SK-N-SH treated with all-trans-retinoic acid at 6 μM for 48 hours (cell line): ENCODE results near the gene S100PBP.

Source experiments
- ATAC-seq: fragments of 200-7000 bp; cut with Tn5 transposase; 3 replicates; pipeline ENCODE4 v1.9.1; 2020; ENCODE audit warnings: mild to moderate bottlenecking, moderate library complexity
- ARNTL ChIP-seq: fragments of 450-650 bp; formaldehyde crosslinking; IDR thresholded peaks from 2 replicates; pipeline ENCODE4 v1.5.0; 2020; ENCODE audit warnings: low read depth, mild to moderate bottlenecking, moderate library complexity, borderline replicate concordance
- BACH2 ChIP-seq: fragments of 250-450 bp; sonication (Bioruptor Pico); IDR thresholded peaks from 2 replicates; pipeline ENCODE4 v1.9.0; 2021; ENCODE audit warnings: mild to moderate bottlenecking, borderline replicate concordance
- CSDC2 ChIP-seq: fragments of 250-450 bp; sonication (Bioruptor Pico); IDR thresholded peaks from 2 replicates; pipeline ENCODE4 v1.5.0; 2020; ENCODE audit warnings: mild to moderate bottlenecking, moderate library complexity
- ESRRG ChIP-seq: fragments of 250-450 bp; sonication (Bioruptor Pico); IDR thresholded peaks from 2 replicates; pipeline ENCODE4 v1.6.1; 2021; ENCODE audit warnings: mild to moderate bottlenecking
- GLIS3 ChIP-seq: fragments of 250-450 bp; sonication (Bioruptor Pico); IDR thresholded peaks from 2 replicates; pipeline ENCODE4 v1.5.0; 2020; ENCODE audit warnings: mild to moderate bottlenecking, moderate library complexity
- OSR1 ChIP-seq: fragments of 250-450 bp; sonication (Bioruptor Pico); IDR thresholded peaks from 2 replicates; pipeline ENCODE4 v1.8.0; 2022; ENCODE audit warnings: moderate library complexity, mild to moderate bottlenecking, inconsistent platforms
- PPARA ChIP-seq: fragments of 250-450 bp; sonication (Bioruptor Pico); IDR thresholded peaks from 2 replicates; pipeline ENCODE4 v1.5.0; 2020; ENCODE audit warnings: mild to moderate bottlenecking, borderline replicate concordance
- RARB ChIP-seq: fragments of 250-450 bp; sonication (Bioruptor Pico); IDR thresholded peaks from 2 replicates; pipeline ENCODE4 v1.8.0; 2021; ENCODE audit warnings: mild to moderate bottlenecking, moderate library complexity
- SNAI2 ChIP-seq: fragments of 250-450 bp; sonication (Bioruptor Pico); IDR thresholded peaks from 2 replicates; pipeline ENCODE4 v1.5.0; 2020; ENCODE audit warnings: mild to moderate bottlenecking, moderate library complexity
- TCF4 ChIP-seq: fragments of 250-450 bp; sonication (Bioruptor Pico); IDR thresholded peaks from 2 replicates; pipeline ENCODE4 v1.8.0; 2021; ENCODE audit warnings: mild to moderate bottlenecking, moderate library complexity, borderline replicate concordance
- TOX ChIP-seq: fragments of 250-450 bp; sonication (Bioruptor Pico); IDR thresholded peaks from 2 replicates; pipeline ENCODE4 v1.8.0; 2021; ENCODE audit warnings: mild to moderate bottlenecking, moderate library complexity, borderline replicate concordance
- ZC3H10 ChIP-seq: fragments of 250-450 bp; sonication (Bioruptor Pico); IDR thresholded peaks from 2 replicates; pipeline ENCODE4 v1.5.1; 2021; ENCODE audit warnings: mild to moderate bottlenecking, moderate library complexity
- ZFP3 ChIP-seq: fragments of 250-450 bp; sonication (Bioruptor Pico); IDR thresholded peaks from 2 replicates; pipeline ENCODE4 v1.5.0; 2020; ENCODE audit warnings: mild to moderate bottlenecking, moderate library complexity
- ZNF565 ChIP-seq: fragments of 450-650 bp; formaldehyde crosslinking; conservative IDR thresholded peaks from 2 replicates; pipeline ENCODE4 v1.5.0; 2020; ENCODE audit warnings: low read depth, mild to moderate bottlenecking, moderate library complexity
- ZNF70 ChIP-seq: fragments of 450-650 bp; formaldehyde crosslinking; IDR thresholded peaks from 2 replicates; pipeline ENCODE4 v1.5.0; 2020; ENCODE audit warnings: mild to moderate bottlenecking, moderate library complexity
- ZNF8 ChIP-seq: fragments of 450-650 bp; formaldehyde crosslinking; IDR thresholded peaks from 2 replicates; pipeline ENCODE4 v1.5.0; 2020; ENCODE audit warnings: mild to moderate bottlenecking, moderate library complexity
- TF ChIP-seq, protein P1 (sequence below): fragments of 250-450 bp; sonication (Bioruptor Pico); IDR thresholded peaks from 2 replicates; pipeline ENCODE4 v1.8.0; 2020; ENCODE audit warnings: mild to moderate bottlenecking, moderate library complexity, borderline replicate concordance
- TF ChIP-seq, protein P2 (sequence below): fragments of 250-450 bp; sonication (Bioruptor Pico); IDR thresholded peaks from 2 replicates; pipeline ENCODE4 v1.5.1; 2021; ENCODE audit warnings: mild to moderate bottlenecking, moderate library complexity
- TF ChIP-seq, protein P3 (sequence below): fragments of 250-450 bp; sonication (Bioruptor Pico); IDR thresholded peaks from 2 replicates; pipeline ENCODE4 v1.5.0; 2020; ENCODE audit warnings: mild to moderate bottlenecking, moderate library complexity

The S100PBP gene

DNA sequence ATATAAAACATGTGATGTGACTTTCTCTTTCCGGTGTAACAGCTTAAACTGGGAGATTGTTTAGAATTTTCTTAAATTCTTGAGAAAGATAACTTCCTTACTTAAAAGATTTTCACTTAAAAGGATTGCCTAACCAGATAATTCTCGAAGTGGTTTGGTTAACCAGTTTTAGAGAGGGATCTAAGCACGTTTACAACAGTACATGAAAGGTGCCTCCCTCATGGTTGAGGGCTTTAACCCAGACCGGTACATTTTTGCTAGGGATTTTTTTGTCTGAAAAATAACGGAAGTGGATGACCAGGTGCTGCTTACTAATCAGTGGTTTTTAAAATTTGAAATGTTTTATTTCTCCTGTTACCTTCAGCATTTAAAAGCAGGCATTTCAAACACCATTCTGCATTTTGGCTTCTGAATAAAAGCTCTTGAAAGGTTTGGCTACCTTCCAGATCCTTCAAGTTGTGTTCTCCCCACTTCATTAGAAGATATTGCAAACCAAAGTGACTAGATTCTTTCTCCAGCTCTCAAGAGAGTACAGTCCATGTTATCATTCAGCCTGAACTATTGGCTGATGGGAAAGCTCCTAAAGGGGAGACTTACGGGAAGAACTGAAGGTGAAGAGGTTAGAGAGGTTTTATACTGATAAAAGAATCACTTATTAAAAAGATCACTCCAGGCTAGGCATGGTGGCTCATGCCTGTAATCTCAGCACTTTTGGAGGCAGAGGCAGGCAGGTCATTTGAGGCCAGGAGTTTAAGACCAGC, 12.8 kb downstream of the S100PBP start:
- no peak for TF ChIP-seq SNAI2 (CRISPR knock-in tag)
- TF ChIP-seq TOX (CRISPR knock-in tag) = no peak
- TF ChIP-seq OSR1 = no peak
- TF ChIP-seq ESRRG (CRISPR knock-in tag) = no peak
- TF ChIP-seq, protein P1, sequence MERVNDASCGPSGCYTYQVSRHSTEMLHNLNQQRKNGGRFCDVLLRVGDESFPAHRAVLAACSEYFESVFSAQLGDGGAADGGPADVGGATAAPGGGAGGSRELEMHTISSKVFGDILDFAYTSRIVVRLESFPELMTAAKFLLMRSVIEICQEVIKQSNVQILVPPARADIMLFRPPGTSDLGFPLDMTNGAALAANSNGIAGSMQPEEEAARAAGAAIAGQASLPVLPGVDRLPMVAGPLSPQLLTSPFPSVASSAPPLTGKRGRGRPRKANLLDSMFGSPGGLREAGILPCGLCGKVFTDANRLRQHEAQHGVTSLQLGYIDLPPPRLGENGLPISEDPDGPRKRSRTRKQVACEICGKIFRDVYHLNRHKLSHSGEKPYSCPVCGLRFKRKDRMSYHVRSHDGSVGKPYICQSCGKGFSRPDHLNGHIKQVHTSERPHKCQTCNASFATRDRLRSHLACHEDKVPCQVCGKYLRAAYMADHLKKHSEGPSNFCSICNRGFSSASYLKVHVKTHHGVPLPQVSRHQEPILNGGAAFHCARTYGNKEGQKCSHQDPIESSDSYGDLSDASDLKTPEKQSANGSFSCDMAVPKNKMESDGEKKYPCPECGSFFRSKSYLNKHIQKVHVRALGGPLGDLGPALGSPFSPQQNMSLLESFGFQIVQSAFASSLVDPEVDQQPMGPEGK (CRISPR knock-in tag) = no peak
- TF ChIP-seq, protein P2, sequence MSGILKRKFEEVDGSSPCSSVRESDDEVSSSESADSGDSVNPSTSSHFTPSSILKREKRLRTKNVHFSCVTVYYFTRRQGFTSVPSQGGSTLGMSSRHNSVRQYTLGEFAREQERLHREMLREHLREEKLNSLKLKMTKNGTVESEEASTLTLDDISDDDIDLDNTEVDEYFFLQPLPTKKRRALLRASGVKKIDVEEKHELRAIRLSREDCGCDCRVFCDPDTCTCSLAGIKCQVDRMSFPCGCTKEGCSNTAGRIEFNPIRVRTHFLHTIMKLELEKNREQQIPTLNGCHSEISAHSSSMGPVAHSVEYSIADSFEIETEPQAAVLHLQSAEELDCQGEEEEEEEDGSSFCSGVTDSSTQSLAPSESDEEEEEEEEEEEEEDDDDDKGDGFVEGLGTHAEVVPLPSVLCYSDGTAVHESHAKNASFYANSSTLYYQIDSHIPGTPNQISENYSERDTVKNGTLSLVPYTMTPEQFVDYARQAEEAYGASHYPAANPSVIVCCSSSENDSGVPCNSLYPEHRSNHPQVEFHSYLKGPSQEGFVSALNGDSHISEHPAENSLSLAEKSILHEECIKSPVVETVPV (CRISPR knock-in tag) = no peak
- TF ChIP-seq, protein P3, sequence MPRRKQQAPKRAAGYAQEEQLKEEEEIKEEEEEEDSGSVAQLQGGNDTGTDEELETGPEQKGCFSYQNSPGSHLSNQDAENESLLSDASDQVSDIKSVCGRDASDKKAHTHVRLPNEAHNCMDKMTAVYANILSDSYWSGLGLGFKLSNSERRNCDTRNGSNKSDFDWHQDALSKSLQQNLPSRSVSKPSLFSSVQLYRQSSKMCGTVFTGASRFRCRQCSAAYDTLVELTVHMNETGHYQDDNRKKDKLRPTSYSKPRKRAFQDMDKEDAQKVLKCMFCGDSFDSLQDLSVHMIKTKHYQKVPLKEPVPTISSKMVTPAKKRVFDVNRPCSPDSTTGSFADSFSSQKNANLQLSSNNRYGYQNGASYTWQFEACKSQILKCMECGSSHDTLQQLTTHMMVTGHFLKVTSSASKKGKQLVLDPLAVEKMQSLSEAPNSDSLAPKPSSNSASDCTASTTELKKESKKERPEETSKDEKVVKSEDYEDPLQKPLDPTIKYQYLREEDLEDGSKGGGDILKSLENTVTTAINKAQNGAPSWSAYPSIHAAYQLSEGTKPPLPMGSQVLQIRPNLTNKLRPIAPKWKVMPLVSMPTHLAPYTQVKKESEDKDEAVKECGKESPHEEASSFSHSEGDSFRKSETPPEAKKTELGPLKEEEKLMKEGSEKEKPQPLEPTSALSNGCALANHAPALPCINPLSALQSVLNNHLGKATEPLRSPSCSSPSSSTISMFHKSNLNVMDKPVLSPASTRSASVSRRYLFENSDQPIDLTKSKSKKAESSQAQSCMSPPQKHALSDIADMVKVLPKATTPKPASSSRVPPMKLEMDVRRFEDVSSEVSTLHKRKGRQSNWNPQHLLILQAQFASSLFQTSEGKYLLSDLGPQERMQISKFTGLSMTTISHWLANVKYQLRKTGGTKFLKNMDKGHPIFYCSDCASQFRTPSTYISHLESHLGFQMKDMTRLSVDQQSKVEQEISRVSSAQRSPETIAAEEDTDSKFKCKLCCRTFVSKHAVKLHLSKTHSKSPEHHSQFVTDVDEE (CRISPR knock-in tag) = no peak
- no peak for TF ChIP-seq BACH2 (CRISPR knock-in tag)
- no peak for TF ChIP-seq GLIS3
- no peak for TF ChIP-seq ZNF70 (CRISPR knock-in tag)
- no peak for TF ChIP-seq ZNF8 (CRISPR knock-in tag)
- TF ChIP-seq ZNF565 (CRISPR knock-in tag) = no peak
- no peak for TF ChIP-seq PPARA (CRISPR knock-in tag)
- TF ChIP-seq ARNTL = no peak
- no peak for TF ChIP-seq TCF4 (CRISPR knock-in tag)
- TF ChIP-seq ZFP3 (CRISPR knock-in tag) = no peak
- TF ChIP-seq, all 23 proteins: peak for 0
- no peak for ATAC-seq

DNA sequence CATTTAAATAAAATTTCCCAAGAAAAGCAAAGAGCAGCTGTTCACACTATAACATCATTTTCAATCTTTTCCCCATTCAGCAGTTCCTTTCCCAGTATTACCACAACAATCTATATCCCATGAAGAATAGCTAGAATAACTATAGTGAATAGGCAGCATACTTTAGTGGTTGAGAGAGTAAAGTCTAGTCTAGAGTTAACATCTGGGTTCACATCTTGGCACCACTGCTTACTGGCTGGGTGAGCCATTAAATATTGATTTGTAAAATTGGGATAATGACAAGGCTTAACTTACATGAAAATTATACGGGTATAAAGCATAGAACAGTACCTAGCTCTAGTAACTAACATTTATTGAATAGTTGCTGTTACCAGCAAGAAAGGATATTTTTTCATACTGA, 14.4 kb downstream of the S100PBP start:
- TF ChIP-seq CSDC2 = no peak
- TF ChIP-seq ZC3H10 (CRISPR knock-in tag) = no peak
- no peak for TF ChIP-seq BACH2 (CRISPR knock-in tag)
- TF ChIP-seq, protein P1 (CRISPR knock-in tag) = no peak
- no peak for TF ChIP-seq ZNF70 (CRISPR knock-in tag)
- TF ChIP-seq GLIS3 = no peak
- TF ChIP-seq, protein P3 (CRISPR knock-in tag) = no peak
- no peak for TF ChIP-seq ZNF8 (CRISPR knock-in tag)
- TF ChIP-seq ARNTL = no peak
- no peak for TF ChIP-seq PPARA (CRISPR knock-in tag)
- no peak for TF ChIP-seq RARB (CRISPR knock-in tag)
- TF ChIP-seq SNAI2 (CRISPR knock-in tag) = no peak
- ATAC-seq = no peak
